Stimulated activated naive CD4-positive, alpha-beta T cell treated with Interleukin-2 at 50 U/mL for 16 hours (primary cell): ENCODE data around the gene ITGAX.

Experiments
- DNase-seq: peaks from one replicate; lab custom pipeline; 2025; lab: John Stamatoyannopoulos, UW

The ITGAX gene

DNA sequence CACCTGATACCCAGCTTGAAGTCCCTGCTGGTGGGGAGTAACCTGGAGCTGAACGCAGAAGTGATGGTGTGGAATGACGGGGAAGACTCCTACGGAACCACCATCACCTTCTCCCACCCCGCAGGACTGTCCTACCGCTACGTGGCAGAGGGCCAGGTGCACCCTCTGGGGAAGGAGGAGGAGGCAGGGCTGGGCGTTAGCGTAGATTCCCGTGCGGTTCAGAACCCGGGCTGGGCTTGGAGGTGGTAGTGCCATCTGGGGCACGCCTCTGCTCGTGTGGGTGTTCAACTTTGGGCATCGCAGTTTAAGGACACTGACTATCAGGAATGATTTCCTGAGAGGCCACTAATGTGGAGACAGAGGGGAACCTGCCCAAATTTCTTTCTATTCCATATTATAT, 18.3 kb downstream of the ITGAX start:
- no peak for DNase-seq

DNA sequence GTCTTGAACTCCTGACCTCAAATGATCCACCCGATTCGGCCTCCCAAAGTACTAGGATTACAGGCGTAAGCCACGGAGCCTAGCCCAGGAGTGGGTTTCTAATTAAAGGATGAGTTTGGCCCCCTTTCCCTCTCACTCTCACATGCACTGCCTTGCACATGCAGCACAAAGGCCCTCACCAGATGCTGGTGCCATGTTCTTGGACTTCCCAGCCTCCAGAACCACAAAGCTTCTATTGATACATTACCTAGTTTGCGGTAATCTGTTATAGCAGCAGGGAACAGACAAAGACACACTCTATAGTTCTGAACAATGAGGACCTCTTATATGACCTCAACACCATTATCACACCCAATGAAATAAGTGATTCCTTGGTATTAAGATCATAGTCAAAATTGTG, 20.3 kb downstream of the ITGAX start:
- no peak for DNase-seq

DNA sequence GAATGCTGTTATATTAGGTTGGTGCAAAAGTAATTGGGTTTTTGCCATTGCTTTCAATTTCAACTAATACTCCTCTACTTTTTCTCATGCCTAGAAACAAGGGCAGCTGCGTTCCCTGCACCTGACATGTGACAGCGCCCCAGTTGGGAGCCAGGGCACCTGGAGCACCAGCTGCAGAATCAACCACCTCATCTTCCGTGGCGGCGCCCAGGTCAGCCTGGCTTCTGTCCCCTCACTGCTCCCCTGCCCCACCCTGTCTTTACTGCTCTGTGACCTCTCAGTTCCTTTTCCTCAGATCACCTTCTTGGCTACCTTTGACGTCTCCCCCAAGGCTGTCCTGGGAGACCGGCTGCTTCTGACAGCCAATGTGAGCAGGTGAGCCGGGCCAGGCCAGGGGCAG, 21.7 kb downstream of the ITGAX start:
- DNase-seq = no peak

DNA sequence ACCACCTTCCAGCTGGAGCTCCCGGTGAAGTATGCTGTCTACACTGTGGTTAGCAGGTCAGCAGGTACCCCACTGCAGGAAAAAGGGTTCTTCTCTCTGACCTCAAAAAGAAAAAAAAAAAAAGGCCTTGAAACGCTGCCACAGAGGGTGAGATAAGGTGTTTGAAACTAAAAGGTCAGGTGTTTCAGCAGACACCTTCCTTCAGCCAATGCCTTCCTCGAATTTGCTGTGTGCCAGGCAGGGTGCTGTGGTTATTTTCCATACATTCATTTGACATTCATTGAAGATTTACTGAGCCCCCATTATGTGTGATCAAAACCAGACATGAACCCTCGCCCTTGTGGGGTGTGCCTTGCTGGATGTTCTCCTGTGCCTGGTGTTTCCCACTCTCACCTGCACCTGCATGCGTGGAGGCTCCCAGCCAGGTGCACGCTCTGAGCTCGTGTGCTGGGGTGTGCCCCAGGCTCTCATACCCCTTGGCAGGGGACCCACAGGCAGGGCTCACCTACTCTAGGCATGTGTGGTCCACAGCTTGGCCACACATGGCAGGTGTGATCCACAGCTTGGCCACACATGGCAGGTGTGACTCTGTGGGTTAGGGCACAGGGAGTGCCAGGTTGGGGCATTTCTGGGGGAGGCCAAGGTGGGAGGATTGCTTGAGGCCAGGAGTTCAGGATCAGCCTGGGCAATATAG, 22.4 kb downstream of the ITGAX start:
- no peak for DNase-seq

DNA sequence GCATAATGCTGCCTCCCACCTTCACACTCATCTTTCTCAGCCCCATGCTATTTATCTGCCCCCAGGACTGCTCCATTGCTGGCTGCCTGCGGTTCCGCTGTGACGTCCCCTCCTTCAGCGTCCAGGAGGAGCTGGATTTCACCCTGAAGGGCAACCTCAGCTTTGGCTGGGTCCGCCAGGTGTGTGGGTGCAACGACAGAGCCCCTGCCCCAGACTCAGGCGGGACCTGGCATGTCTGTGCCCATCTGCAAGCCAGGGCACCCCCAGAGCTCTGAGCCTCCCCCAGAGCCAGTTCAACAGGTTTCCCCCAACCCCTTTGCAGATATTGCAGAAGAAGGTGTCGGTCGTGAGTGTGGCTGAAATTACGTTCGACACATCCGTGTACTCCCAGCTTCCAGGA, 25.2 kb downstream of the ITGAX start:
- no peak for DNase-seq

DNA sequence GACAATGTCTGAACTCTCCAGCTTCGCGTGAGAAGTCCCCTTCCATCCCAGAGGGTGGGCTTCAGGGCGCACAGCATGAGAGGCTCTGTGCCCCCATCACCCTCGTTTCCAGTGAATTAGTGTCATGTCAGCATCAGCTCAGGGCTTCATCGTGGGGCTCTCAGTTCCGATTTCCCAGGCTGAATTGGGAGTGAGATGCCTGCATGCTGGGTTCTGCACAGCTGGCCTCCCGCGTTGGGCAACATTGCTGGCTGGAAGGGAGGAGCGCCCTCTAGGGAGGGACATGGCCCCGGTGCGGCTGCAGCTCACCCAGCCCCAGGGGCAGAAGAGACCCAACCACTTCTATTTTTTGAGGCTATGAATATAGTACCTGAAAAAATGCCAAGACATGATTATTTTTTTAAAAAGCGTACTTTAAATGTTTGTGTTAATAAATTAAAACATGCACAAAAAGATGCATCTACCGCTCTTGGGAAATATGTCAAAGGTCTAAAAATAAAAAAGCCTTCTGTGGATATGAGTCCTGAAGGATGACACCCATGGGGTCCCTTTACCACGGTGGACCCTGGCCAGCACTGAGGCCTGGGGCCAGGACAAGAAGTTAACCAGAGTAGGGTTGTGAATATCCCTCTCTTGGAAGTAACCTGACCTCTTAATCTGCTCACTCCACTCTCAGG, 27.6 kb downstream of the ITGAX start:
- DNase-seq = peak; percentile 26

DNA sequence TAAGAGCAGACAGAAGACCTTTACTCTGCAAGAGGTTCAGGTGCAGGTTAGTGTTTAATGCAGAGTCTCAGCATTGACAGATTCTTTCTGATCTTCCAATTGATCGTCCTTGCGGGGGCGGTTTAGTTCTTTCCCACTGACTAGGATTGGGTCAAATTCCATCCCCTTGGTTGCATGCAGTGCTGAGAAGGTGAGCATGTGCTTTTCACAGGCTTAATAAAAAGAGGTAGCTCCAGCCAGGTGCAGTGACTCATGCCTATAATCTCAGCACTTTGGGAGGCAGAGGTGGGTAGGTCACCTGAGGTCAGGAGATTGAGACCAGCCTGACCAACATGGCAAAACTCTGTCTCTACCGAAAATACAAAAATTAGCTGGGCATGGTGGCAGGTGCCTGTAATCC, 30.7 kb downstream of the ITGAX start:
- DNase-seq = no peak

DNA sequence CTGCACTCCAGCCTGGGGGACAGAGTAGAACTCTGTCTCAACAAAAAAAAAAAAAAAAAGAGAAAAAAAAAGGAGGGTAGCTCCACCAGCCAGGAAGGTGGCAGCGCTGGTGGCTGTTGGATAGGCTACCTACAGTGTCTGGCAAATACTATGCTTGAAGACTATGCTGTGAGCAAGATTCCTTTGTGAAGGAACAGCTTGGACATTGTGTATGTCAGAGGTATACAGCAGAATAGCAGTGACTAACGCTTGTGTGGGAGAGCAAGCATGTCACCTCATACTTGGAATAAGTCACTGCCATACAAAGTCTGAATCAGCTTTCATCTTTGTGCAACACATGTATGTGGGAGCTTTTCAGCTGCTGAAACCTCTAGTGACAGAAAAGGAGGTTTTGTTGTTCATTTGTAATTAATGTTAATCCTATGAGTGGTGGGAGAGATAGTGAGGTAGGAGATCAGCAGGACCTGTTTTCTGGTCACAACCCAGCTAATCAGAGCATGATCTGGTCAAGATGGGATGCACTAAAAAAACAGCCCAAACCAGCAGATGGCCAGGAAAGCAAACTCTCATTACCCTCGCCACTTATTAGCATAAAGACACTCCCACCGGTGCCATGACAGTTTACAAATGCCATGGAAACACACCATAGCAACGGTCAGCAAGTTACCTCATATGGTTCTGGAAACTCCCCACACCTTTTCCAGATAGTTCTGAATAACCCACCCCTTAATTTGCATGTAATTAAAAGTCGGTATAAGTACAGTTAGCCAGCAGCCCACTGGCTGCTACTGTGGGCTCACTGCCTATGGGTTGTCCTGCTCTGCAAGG, 31.4 kb downstream of the ITGAX start:
- no peak for DNase-seq

DNA sequence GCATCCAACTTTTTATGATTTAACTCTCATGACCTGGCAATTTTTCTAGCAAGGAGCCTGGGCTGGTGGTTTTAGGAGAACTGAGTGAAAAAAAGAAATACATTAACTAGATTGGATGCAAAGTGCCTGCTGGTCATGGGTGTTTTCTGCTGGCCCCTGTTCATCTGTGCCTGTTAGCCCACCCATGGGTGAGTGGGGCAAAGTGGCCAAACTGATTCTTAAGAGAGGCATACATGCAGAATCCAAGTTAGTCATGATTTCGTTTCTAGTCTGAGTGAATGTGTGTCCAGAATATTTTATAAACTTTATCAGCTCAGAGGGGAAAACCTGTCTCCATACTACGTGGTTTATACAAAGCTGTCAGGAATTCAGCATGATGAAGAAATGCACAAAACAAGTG, 33.6 kb downstream of the ITGAX start:
- no peak for DNase-seq

DNA sequence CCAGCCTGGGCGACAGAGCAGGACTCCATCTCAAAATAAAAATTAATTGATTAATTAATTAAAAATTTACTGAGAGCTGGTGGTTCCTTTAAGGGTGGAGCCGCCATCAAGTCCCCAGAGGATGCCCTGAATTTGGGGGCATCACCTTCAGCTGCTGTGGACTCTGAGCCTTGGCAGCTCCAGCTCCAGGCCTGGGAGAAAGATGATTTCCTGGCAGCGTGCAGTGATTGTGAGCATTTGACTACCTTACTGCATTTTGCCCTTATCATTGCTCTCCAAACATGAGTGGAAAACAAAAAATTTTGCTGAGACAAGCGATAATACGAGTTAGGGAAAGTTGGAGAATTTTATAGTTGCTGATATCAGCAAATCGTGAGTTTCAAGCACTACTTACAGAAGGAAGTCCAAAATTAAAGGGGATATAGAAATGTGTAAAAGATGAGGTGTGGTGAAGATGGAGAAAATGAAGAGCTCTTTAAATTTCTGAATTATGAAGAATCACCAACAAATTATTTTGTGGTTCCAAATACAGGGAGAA, 35.6 kb downstream of the ITGAX start:
- no peak for DNase-seq

DNA sequence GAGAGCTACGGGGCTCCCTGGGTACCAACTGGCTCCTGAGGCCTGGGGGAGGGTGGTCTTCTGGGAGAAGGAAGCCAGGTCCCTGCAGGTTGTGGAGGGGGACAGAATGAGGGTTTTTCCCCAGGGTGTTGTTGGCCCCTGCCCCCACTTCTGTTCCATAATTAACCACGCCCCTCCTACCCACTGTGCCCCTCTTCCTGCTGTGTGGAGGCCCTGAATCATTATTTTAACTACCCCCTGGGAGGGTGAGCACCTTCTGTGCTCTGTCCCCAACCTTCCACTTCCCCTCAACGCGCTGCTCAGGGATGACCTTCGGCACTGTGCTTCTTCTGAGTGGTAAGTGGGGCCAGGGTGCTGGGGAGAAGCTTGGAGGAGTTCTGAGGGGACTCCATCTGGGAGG, 38.1 kb downstream of the ITGAX start, which contains the start of gene ITGAD:
TSS of gene ITGAD (plus strand) at position 280 of the 400 bp plus-strand sequence. CDS start at position 306, 26 bp downstream.
- no peak for DNase-seq

DNA sequence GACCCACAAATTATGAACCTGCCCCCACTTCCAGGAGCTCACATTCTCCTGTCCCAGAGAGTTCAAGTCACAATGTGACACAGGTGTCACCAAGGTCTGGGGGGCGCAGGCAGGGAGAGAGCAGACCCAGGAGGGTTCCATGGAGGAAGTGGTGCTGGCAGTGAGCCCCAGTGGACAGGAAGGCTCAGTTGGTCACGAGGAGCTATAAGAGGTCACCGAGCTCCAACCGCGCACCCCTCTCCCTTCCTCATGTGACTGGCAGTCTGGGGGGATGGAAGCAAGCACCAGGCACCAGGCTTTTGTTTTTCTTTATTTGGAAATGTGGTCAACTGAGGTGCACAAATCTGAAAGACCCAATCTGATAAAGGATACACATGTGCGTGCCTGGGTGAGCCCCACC, 40.7 kb downstream of the ITGAX start:
- DNase-seq = no peak

DNA sequence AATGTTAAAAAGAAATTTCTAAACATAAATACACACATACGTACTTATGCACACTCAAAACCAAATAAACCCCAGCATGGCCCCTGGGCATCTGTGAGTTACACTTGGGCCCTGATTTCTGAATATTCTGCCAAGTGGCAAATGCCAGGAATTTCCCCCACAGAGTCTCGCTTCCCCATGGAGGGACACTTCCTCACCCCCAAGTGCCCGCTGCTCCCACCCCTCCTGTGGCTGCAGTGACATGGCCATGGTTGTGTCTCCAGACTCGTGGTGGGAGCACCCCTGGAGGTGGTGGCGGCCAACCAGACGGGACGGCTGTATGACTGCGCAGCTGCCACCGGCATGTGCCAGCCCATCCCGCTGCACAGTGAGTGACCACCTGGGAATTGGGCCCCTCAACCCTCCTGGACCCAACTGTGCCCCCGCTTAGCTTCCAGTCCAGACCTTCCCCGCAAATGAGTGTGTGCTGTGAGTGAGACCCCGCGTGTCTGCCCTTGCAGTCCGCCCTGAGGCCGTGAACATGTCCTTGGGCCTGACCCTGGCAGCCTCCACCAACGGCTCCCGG, 42.2 kb downstream of the ITGAX start:
- no peak for DNase-seq

DNA sequence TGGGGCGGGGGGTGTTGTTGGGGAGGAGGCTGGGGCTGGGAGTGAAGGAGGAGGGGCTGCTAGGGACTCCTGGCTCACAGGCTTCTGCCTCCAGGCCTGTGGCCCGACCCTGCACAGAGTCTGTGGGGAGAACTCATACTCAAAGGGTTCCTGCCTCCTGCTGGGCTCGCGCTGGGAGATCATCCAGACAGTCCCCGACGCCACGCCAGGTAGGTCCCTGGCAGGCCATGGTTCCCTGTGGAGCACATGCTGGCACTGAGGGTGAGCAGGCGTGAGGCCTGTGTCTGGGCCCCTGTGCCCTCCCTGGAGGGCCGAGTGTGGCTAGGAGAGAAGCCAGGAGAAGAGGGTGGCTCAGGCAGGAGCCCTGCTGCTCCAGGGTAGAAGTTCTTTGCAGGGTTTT, 42.7 kb downstream of the ITGAX start:
- no peak for DNase-seq

DNA sequence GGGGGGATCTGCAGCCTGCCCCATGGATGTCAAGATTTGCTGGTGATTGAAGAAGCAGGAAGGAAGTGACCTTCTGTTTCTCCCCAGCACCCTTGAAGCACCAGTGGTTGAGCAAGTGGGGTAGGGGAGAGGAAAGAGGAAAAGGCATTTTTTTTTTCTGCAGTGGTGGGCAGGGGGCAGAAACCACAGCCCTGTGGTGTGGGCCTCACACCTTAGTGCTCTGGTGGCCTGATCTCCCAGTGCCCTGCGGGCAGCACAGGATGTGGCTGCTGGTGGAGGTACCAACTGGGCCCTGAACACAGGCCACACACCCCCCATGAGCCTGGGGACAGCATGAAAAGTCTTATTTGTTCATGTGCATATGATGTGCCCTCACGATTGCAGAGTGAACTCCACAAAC, 45.2 kb downstream of the ITGAX start:
- no peak for DNase-seq

DNA sequence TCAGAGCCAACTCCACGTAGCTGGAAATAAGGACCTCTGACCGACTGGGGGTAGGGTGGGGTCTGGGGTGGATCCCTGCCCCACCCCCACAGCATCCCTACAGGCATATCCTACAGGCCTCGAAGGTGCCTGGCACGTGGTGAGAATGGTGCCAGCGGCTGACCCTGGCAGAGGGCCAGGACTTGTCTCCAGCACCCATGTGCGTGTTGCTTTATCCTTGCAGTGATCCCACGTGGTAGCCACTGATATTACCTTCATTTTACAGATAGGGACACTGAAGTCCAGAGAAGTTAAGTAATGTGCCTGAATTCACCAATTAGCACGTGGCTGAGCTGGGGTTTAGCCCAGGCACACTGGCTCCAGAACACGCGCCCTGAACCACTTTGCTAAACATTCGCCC, 46.5 kb downstream of the ITGAX start:
- no peak for DNase-seq

DNA sequence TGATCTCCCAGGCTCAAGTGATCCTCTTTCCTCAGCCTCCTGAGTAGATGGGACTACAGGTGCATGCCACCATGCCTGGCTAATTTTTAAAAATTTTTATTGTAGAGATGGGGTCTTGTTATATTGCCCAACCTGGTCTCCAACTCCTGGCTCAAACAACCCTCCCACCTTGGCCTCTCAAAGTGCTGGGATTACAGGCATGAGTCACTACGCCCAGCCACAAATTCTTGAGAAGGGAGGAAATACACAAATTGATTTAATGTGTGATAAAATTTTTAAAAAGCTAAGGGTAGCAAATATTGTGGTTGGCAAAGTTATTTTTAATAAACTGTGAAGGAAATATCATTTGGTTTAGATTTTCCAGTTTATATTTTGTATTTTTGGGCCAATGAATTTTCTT, 47.7 kb downstream of the ITGAX start:
- DNase-seq = no peak

DNA sequence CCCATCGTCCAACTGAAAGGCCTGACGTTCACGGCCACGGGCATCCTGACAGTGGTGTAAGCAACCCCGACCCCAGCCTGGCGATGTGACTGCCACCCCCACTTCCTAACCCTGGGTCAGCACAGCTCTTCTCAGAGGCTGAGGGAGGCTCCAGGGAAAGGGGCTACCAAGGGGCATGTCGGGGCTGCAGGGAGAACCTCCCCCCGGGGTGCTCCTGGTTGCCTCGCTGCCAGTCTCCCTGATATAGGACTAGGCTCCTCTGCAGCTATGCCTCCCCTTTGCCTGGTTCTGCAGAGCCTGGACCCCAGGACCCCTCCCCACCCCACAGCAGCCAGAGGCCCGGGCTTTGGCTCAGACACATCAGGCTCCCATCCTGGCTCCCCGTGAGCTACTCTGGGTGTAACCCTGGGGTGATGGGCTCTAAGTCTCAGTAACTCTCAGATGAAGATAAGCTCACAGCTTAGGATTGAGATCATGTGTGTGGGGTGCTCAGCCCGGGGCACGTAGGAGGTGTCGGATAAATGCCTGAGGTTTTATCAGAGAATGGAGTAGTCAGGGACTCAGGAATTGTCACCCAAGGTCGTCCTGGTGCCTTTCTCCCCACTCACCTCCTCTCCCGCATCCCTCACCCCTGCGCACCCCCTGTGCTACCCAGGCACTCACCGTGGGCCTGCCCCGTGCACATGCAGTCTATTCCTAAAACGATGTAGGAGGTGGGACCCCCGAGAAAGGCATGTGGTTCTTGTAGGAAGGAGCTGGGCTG, 48.8 kb downstream of the ITGAX start:
- no peak for DNase-seq

DNA sequence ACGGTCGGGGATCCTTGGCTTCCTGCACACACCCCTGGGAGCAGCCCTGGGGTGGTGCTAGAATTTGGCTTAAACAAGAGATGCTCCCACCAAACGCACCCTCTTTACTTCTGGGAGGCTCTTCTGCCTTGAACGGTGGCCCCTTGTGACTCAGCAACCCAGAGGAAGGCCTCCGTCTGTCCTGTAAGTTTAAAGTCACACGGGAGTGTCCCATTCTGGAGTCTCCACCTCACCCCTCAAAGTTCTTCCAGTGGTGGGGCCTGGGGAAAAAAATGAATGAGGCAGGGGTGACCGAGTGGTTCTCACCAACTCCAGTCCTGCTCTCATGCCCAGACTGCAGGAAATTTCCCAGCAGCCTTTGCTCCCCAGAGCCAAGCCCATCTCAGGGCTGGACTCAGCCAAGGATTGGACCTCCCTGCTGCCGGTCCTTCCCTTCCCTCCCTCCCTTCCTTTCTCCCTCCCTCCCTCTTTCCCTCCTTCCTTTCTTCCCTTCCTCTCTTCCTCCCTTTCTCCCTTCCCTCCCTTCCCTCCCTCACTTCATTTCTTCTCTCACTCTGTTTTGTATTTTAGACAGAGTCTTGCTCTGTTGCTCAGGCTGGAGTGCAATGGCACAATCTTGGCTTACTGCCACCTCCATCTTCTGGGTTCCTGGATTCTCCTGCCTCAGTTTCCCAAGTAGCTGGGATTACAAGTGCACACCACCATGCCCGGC, 49.5 kb downstream of the ITGAX start:
- DNase-seq = no peak

DNA sequence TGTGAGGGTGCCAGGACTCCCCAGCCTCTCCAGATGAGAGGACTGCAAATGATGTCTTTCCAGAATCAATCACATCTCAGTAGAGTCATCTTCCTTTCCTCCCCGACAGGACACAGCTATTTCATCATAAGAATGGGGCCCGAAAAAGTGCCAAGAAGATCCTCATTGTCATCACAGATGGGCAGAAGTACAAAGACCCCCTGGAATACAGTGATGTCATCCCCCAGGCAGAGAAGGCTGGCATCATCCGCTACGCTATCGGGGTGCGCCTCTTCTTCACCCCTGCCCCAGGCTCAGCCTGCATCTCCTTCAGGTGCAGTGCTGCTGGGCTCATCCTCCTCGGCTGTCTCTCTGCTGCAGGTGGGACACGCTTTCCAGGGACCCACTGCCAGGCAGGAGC, 52.4 kb downstream of the ITGAX start:
- DNase-seq = no peak

DNA sequence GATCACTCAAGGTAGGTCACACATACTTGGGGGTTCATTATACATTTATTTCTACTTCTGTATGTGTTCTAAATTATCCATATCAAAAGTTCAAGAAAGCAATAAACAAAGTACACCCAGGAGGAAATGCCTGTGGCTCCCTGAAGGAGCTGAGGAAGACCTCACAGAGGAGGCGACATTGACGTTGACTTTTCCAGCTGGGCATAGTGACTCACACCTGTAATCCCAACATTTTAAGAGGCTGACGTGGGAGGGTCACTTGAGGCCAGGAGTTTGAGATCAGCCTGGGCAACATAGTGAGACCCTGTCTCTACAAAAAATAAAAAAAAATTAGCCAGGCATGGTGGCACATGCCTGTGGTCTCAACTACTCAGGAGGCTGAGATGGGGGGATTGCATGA, 54.5 kb downstream of the ITGAX start:
- DNase-seq = no peak
